ENCODE measurements around the gene EOLA1.

GRCh38 chrX:149510386-149510785 lies 30.4 kb upstream of the EOLA1 start:
- TF ChIP-seq REST (IDR thresholded peaks at IDR 0.05; ENCODE audit: borderline replicate concordance) (no peak), CTCF (IDR thresholded peaks at IDR 0.05; ENCODE audit: poor library complexity, severe bottlenecking) (no peak), TAF1 (IDR thresholded peaks at IDR 0.05; ENCODE audit: low read depth) (no peak), EZH2 (IDR thresholded peaks at IDR 0.05; ENCODE audit: borderline replicate concordance, insufficient read depth, low read length, poor library complexity, severe bottlenecking) (no peak), RAD21 (conservative IDR thresholded peaks at IDR 0.05) (no peak), POLR2AphosphoS5 (IDR thresholded peaks at IDR 0.05) (no peak), EP300 (conservative IDR thresholded peaks at IDR 0.05; ENCODE audit: poor library complexity, severe bottlenecking) (no peak), MXI1 (conservative IDR thresholded peaks at IDR 0.05; ENCODE audit: poor library complexity, severe bottlenecking) (no peak)

Measured in neural cell (in vitro differentiated cells).